ENCODE data around the gene ZC2HC1B.

Gene ZC2HC1B

GRCh38 chr6:143936347-143936746 is 72.1 kb downstream of the ZC2HC1B start:
- DNase-seq, result no peak

DNA sequence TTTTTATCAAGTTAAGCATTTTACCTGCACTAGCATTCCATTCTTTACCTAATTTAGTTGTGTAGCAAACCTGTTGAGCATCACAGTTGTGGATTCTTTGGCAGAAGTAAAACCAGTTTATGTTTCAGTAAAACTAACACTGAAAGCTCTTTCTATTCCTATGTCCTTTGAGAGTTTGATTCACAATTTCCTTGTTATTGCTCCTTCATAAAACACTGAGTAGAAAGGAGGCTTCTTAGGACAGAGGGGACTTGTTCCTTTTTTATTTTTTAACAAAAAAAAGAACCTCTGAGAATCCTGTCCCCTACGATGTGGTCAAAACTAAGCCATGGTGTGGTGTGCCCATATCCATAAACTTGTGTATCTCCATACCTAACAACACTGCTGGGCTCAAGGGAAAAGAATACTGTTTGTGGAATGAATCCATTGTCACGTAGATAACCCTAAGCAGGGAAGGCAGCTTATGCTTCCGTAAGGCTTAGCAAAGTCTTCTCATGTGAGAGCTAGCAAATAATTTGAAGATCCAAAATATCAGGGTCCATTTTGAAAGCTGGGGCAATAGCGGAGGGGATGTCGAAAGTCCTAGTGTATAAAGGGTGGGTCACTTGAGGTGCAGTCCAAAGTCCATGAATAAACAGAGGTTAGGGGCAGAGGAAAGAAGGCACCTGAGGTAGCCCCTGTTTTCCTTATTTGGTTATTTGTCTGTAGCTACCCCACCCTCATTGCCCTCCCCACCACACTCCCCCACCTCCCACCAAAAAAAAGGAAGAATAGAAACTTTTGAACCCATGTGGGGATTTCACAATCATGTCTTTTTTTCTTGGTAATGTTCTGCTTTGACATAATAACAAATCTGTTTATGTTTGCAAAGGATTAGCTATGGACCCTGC is 72.7 kb downstream of the ZC2HC1B start:
- DNase-seq, result no peak

DNA sequence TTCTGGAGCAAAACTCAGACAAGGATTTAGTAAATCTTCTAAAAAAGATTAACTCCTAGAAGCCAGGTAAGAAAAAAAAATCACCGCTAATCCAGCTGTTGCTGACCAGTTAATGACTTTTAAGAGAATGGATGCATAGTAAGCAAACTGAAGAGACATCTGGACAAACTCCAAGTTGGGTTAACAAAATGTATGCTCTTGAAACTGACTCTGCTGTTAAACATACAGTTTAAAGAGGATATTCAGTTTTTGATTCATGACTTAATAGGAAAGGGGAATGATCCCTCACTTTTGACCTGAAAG is 73.3 kb downstream of the ZC2HC1B start:
- no peak for DNase-seq

- DNase-seq, result no peak
Observed at GRCh38 chr6:143939364-143939763, 75.1 kb downstream of the ZC2HC1B start.

GRCh38 chr6:143940011-143940597 is 75.8 kb downstream of the ZC2HC1B start:
- DNase-seq, result peak; percentile 52

DNA sequence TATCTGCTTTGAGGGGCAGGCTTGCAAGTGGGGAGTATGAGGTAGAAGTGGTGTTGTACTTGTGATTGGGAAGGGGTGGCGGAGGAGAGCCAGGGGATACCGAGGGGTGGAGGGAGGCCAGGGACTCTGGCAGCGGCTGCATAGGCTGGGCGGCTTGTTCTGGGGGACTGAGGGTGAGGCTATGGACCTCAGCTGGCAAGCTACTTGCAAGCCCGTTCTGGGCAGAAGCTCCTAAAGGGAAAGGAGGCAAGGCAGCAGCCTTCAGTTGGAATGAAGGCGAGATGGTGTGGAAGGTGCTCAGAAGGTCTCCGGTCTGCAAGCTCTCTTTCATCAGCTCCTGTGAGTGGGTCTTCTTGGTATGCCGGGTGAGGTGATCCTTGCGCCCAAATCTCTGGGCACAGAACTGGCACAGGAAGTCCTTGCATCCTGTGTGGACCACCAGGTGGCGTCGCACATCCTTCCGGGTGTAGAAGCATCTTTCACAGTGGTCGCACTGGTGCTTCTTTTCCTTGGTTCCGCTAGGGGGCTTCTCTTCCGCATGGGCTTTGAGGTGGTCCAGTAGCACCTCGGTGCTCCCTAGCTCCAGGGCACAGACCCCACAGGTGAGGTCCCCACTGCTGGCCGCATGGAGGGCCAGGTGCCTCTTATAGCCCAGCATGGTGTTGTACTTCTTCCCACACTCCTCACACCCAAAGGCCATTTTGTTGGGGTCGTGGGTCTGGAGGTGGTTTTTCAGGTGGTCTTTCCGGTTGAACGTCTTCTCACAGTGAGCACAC is 77.8 kb downstream of the ZC2HC1B start:
- DNase-seq, result peak; percentile 53

- no peak for DNase-seq
Observed at GRCh38 chr6:143948208-143948607, 83.9 kb downstream of the ZC2HC1B start.

DNA sequence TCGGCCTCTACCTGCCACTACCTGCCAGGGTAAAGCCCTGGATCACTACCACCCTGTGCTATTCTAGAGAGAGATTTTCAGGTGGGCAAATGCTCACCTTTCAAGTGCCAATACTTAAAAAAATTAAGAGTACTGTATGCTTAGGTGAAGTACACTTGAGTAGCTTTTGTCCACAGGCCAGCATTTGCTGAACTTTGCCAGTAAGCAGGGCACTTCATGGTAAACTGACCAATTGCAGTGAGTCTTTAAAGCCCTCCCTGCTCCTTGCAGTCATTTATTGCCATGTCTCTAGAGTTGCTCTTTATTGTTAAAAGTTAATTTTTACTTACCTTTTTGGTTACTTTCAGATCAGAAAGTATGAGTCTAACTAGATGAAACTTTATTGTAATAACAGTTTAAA is 85.3 kb downstream of the ZC2HC1B start:
- no peak for DNase-seq

- DNase-seq, result no peak
Observed at GRCh38 chr6:143949962-143950361, 85.7 kb downstream of the ZC2HC1B start.

- no peak for DNase-seq
Observed at GRCh38 chr6:143950875-143951274, 86.6 kb downstream of the ZC2HC1B start.

DNA sequence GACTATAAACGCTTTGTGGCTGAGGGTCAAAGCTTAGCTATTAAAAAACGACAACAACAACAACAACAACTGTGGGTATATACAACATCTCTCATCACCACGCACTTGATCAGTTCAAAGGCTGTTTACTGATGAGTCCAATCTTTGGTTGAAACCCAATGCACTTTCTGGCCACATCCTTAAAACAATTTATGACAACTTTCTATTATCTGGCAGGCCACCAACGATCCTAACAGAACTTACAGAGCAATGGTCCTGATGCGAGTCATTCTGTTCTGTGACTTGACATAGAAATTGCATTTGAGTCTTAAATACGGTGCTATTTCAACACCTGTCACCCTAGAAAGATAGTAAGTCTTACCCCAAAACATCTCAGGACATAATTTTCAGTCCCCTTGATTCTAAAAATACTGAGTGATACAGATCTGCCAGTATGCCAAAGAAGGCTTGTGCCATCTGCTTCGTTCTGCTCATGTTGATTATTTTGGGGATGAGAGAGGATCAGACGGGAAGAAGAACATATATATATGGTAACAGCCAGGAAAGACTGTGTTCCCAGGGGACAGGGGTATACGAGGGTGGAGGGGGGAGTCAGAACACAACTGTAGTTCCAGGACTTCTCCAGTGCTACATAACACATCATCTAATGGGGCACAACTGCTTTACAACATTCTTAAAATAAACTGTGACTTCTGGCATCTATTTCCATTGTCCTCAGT is 87.9 kb downstream of the ZC2HC1B start:
- DNase-seq, result no peak

- no peak for DNase-seq
Observed at GRCh38 chr6:143952947-143953701, 88.8 kb downstream of the ZC2HC1B start.

- DNase-seq, result no peak
Observed at GRCh38 chr6:143953922-143954321, 89.6 kb downstream of the ZC2HC1B start.

DNA sequence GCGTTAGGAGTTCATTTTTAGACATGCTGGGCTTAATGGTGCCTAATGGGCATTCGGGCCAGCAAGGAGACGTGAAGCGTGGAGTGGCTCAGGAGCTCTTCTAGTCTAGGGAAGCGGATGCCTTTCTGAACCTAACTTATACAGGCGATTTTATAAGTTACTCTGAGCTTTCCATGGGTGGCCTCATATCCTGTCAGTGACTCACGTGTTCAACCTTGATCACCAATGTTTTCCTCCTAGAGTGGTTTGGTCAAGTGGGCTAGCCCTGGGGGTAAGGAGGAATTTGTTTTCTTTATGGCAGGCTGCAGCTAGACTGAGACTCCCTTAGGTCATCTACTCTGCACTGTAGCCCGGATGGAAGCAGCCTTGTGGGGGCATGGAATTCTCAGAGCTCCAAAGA is 91.7 kb downstream of the ZC2HC1B start:
- DNase-seq, result no peak

- no peak for DNase-seq
Observed at GRCh38 chr6:143957679-143958274, 93.5 kb downstream of the ZC2HC1B start.

DNA sequence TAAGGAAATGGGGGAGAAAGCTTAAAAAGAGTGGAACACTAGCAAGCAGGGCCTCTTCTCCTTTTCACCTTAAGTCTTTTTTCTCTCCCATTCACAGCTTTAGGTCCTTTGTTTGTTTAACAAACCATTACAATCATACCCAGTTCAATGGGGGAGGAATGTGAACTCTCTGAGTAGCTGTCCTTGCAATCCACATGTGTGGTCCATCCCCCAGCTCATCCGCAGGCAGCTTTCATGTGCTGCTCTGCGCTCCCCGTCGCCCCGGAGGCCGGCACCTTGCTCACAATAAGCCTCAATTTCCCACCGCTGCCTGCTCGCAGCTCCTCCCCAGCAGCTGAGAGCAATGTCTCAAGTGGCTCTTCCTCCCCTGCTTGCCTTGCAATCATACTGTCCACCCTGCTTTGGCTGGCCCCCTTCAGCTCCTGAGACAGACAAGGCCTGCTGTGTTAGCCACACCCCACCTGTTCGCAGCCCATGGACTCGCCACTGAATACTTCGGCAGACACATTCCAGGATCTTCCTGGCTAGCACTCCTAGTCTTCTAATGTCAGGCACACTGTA is 94.6 kb downstream of the ZC2HC1B start:
- DNase-seq, result no peak

DNA sequence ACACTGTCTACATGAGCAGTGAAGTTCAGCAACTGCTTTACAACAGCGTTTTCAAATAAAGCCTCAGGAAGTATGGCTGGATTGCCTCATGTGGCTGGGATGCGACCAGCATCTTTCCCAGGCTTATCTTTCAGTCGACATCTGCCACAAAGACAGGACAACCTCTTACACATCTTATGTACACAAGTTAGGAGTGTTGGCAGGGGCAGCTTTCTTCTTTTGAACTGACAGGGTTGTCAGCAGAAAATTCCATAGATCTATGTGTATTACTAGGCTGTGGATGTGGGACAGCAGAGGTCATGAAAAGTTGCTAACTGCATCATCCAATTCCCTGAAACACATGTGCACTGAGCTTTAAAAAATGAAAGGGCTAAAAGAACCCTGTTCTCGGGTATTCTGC is 95.7 kb downstream of the ZC2HC1B start:
- no peak for DNase-seq

- no peak for DNase-seq
Observed at GRCh38 chr6:143961066-143961465, 96.8 kb downstream of the ZC2HC1B start.

DNA sequence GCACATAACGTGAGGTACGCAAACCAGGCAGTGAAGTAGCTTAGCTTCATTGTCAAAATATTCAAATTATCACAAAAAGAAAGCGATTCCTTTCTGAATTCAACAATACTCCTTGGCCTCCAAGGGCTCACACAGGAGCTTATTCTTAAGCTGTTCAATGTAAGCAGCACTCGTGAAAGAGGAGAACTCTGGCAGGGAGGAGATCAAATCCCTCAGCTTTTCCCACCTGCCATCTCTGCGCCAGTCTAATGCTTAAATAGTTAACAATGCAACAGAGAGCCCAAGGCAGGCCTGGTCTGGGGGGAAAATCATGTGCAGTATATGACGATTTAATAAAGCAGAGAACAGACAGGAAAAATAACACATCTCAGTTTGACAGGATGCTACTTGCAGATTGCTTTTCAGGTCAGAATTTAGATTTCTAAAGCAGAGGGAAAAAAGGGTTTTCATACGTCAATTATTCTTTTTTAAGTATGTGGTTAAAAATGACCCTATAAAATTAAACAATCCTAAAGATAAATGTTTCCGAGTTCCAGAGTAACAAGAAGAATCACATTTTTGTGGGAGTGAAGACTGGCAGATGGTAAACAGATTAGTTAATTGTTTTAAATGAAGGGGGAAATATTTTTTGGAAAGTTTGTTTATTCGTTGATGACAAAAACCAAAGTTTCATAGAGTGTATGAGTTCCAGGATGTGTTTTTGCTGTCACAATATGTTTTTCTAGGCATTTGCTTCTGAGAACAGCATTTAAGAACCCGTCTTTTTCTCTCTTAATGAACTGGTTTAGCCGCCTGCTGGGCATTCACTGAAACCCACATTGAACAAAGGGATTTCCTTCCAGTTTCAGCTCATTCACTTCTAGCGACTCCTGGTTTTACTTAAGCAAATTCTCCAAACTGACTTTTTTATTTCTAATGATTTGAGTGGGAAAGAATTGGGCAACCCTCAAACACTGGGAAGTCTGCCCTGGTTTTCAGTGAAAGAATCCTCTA is 97.9 kb downstream of the ZC2HC1B start:
- no peak for DNase-seq

DNA sequence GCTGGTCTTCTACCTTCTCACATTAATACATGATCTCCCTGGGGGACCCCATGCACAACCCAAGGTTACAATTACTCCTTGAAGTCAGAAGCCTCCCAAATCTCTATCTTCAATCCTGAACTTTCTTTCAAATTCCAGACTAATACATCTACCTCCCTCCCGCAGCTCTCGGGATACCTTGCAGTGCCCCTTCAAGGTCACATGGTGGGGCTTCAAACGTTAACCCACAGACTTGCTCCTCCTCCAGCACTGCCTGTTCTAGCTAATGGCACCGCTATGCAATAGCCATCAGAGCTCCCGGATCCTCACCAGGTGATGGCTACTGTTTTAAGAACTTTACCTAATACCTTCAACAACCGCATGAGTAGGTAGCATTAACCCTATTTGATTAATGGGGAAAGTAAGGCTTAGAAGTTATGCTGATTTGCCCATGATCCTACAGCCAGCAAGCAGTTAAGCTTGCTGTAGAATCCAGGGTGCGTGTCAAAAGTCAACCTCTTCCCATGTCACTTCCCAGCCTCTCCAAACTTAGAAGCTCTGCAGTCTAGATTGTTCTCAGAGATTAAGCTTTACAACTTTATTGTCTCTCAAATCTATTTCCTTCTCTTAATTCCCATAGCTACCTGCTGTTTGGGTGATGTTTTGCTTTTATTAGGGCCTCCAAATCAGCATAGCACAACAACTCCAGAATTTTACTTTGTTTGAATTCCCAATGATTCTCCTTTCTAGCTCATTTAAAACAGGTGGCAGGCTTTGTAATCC is 99.1 kb downstream of the ZC2HC1B start:
- DNase-seq, result no peak
